GM15510 (cell line): ENCODE measurements around the gene REXO1.

Experiments used
- POLR2A ChIP-seq: IDR thresholded peaks from 3 replicates; pipeline ENCODE4 v1.6.1; 2011; ENCODE audit warnings: borderline replicate concordance; ENCODE audit not compliant: insufficient read length; ENCODE audit errors: extremely low read depth

Gene REXO1

GRCh38 chr19:1848399-1849131 lies at the start of gene REXO1:
REXO1 (minus strand) TSS chr19:1848483; CDS start chr19:1848358, 125 bp downstream.
- peak; percentile 73 for TF ChIP-seq POLR2A

- TF ChIP-seq POLR2A, result no peak
Observed at GRCh38 chr19:1896508-1896907, 48.2 kb upstream of the REXO1 start.

GRCh38 chr19:1893791-1894190 lies 45.5 kb upstream of the REXO1 start:
- no peak for TF ChIP-seq POLR2A

GRCh38 chr19:1889907-1890306 lies 41.6 kb upstream of the REXO1 start:
- no peak for TF ChIP-seq POLR2A

GRCh38 chr19:1888385-1888784 lies 40.1 kb upstream of the REXO1 start:
- TF ChIP-seq POLR2A, result no peak

- peak; percentile 62 for TF ChIP-seq POLR2A
Observed at GRCh38 chr19:1885398-1886119, 37.3 kb upstream of the REXO1 start, which contains the start of gene ABHD17A. ABHD17A (minus strand) TSS chr19:1885496; CDS start chr19:1881566, 3,930 bp downstream.

- no peak for TF ChIP-seq POLR2A
Observed at GRCh38 chr19:1884719-1885334, 36.5 kb upstream of the REXO1 start.

GRCh38 chr19:1884291-1884718 lies 36.0 kb upstream of the REXO1 start:
- no peak for TF ChIP-seq POLR2A

GRCh38 chr19:1883784-1884183 lies 35.5 kb upstream of the REXO1 start:
- no peak for TF ChIP-seq POLR2A

- TF ChIP-seq POLR2A, result no peak
Observed at GRCh38 chr19:1882786-1883692, 34.8 kb upstream of the REXO1 start.

- TF ChIP-seq POLR2A, result no peak
Observed at GRCh38 chr19:1882089-1882785, 34.0 kb upstream of the REXO1 start.

GRCh38 chr19:1880611-1881392 lies 32.5 kb upstream of the REXO1 start:
- no peak for TF ChIP-seq POLR2A

GRCh38 chr19:1875646-1876495 lies 27.6 kb upstream of the REXO1 start:
- peak; percentile 94 for TF ChIP-seq POLR2A
